Left forelimb (tissue), 1 donor: ENCODE data around the gene CYP4F11.
"Not testable (repeated sequence)": the region's sequence is repeated elsewhere in the genome, so short reads cannot be mapped to it uniquely, and the experiment has no call there.

Experiments
- DNase-seq: peaks from one replicate; pipeline ENCODE4 v3.0.0-alpha.2; 2018; ENCODE audit warnings: low spot score

The CYP4F11 gene

DNA sequence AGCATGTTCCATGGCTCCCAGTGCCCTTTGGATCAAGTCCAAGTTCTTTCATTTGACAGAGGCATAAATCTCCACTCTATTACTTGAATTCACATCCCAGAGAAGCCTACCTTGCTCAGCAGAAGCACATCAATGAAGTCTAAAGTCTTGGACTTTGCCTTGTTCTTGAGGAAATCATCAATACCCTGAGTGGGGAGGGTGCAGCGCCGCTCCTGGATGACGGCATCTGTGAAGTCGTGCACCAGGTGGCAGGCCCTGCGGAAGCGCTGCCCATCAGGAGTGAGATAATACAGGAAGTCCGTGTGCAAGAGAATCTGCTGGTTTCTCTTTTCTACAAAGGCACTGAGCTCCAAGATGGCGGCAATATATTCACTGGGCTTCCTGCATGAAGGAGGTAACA lies 10.6 kb downstream of the CYP4F11 start:
- DNase-seq: no peak

DNA sequence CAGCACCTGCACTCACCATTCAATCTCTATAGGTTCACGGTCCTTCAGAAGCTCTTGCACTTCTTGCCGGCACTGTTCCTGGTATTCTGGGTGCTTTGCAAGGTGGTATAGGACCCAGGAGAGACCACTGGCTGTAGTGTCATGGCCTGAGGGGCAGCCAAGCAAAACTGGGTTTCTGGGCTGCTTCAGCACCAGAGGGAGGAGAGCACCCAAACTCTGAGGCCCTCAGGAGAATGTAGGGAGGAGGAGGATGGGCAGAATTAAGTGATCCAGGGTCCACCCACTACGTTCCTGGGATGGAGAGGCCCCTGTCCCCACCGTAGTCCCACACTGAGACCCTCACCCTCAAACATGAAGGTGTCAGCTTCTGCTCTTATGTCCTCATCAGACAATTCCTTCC lies 12.3 kb downstream of the CYP4F11 start:
- DNase-seq: no peak

DNA sequence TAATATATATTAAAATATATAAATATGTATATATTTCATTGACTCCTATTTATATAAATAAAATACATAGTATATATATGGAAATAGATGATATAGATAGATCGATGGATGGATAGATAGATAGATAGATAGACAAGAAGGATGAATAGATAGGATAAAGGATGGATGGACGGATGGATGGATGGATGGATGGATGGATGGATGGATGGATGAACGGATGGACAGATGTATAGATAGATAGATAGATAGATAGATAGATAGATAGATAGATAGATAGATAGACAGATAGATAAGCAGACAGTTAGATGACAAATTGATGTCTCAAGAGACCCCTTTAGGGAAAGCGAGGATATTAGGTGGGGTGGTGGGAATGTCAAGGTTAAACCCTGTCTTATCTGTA lies 15.1 kb downstream of the CYP4F11 start:
- no peak for DNase-seq

GRCh38 chr19:15915109-15915508 lies 19.2 kb downstream of the CYP4F11 start:
- no peak for DNase-seq

- no peak for DNase-seq
These were observed 20.5 kb downstream of the CYP4F11 start for GRCh38 chr19:15913830-15914229.

GRCh38 chr19:15913384-15913783 lies 20.9 kb downstream of the CYP4F11 start:
- no peak for DNase-seq

DNA sequence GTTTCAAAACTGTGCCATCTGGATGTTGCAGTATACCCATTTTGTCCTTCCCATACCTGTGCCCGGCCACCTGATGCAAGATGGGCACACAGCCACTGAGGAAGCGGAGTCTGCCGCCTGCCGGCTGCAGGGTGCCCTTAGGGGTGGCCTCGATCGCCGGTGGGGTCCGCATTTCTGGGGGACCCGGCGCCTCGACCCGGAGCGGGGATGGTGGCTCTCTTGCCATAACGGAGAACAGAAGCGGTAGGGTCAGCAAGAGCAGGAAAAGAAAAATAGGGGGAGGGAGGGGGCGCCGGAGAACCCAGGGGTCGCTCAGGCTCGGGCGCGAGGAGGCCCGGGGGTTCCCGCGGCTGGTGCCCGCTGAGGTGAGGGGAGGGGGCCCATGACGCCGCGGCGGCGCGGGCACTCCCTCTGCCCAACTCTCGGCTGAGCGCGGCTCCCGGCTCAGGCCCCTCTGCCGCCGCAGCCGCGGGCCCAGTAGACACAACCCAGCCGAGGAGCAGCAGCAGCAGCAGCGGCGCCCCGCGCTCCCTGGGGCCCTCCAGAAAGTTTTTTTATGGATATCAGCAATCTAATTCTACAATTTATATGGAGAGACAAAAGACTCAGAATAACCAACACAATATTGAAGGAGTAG lies 22.6 kb downstream of the CYP4F11 start:
- no peak for DNase-seq

- DNase-seq: no peak
These were observed 29.3 kb downstream of the CYP4F11 start for GRCh38 chr19:15905026-15905425.

DNA sequence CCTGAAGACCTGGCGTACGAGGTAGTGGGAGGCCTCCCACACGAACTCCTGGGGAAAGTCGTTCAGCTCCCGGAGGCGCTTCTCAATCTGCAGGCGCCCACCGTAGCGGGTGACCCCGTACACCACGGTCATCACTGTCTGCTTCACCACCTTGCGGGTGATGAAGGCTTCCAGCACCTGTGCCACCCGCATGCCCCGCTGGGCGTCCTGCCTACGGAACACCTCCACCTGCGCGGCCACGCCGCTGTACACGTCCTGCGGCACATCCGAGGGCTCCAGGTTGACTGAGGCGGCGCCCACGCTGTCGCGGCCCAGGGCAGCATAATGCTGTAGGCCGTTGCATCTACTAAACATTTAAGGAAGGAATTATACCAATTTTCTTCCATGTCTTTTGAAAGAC lies 31.4 kb downstream of the CYP4F11 start:
- DNase-seq: not testable (repeated sequence)

DNA sequence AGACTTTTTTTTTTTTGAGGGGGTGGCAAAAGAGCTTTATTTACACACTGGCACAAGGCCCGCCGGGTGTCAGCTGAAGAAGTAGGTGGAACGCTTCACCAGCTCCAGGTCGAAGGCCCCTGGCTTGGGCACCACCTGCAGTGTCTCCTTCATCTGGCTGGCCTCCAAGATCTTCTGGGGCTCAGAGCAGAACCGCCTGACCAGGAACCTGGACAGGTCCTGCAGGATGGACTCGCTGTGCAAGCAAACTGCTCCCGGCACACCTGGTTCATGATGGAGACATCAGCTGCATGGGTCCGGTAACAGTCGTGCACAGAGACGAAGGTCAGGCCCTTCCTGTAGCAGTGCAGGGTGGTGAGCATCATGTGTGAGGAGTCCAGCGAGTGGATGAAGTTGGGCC lies 32.1 kb downstream of the CYP4F11 start:
- DNase-seq: no peak

DNA sequence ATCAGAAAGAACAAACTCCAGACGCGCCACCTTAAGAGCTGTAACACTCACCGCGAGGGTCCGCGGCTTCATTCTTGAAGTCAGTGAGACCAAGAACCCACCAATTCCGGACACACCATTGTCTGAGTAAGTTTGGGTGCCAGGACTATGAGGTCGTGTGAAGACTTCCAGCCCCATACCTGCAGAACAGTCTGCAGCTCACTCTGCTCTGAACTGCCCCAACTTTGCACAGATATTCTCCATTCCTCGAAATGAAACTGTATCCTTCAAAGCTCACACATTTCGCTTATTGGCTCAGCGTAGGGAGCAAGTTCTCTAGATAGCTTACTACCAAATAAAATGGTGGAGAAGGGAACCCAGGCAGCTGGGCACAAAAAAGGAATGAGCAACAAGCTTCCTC lies 33.8 kb downstream of the CYP4F11 start:
- no peak for DNase-seq

GRCh38 chr19:15900032-15900431 lies 34.3 kb downstream of the CYP4F11 start:
- not testable (repeated sequence) for DNase-seq

- not testable (repeated sequence) for DNase-seq
These were observed 34.8 kb downstream of the CYP4F11 start for GRCh38 chr19:15899561-15899960.

- no peak for DNase-seq
These were observed 36.5 kb downstream of the CYP4F11 start, which contains the start of gene CYP4F2 for GRCh38 chr19:15897738-15898276. Gene CYP4F2, minus strand, starts transcription at chr19:15898074. Its CDS starts 463 bp downstream, at chr19:15897611.

GRCh38 chr19:15897026-15897737 lies 37.1 kb downstream of the CYP4F11 start:
- DNase-seq: no peak

DNA sequence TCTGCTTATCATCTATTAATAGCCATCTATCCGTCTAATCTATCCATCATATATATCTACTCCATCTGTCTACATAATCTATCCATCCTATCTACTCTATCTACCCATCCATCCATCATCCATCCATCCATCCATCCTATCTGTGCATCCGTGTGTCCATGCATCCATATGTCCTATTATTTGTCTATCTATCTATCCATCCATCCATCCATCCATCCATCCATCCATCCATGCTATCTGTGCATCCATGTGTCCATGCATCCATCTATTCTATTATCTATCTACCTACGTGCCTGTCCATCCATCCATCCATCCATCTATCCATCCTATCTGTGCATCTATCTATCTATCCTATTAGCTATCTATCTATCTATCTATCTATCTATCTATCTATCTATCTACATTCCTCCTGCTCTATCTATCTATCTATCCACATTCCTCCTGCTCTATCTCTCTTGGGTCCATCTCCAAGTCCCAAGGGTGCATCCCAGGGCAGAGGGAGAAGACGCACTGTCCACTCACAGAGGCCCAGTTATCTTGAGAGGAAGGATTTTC lies 38.4 kb downstream of the CYP4F11 start:
- DNase-seq: no peak

GRCh38 chr19:15894359-15894758 lies 40.0 kb downstream of the CYP4F11 start:
- DNase-seq: no peak

DNA sequence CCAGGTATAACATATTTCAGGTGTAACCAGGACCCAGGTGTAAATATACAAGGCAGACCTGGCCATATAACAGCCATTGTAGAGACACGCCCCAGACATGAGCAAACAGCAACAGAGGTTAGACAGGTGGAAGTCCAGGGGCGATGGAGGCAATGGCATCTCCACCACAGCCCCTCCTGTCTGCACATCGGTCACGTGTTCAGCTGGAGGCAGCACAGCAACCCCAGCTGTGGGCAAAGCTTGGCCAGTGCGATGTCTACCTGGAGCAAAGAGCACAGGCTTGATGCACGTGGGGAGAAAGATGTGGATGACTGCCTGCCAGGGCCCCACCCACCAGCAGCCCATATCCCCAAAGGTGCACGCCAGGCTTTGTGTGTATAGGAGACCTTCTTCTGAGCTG lies 40.9 kb downstream of the CYP4F11 start:
- no peak for DNase-seq

- DNase-seq: no peak
These were observed 42.3 kb downstream of the CYP4F11 start for GRCh38 chr19:15892012-15892411.

GRCh38 chr19:15891434-15891833 lies 42.9 kb downstream of the CYP4F11 start:
- DNase-seq: no peak

GRCh38 chr19:15889339-15889738 lies 45.0 kb downstream of the CYP4F11 start:
- not testable (repeated sequence) for DNase-seq

- no peak for DNase-seq
These were observed 48.4 kb downstream of the CYP4F11 start for GRCh38 chr19:15885919-15886318.

GRCh38 chr19:15885167-15885566 lies 49.2 kb downstream of the CYP4F11 start:
- no peak for DNase-seq
